HG03139 (cell line): ENCODE results near the gene ACSL4.
"Not testable (repeated sequence)": the region's sequence is repeated elsewhere in the genome, so short reads cannot be mapped to it uniquely, and the experiment has no call there.

Source experiments
- ATAC-seq: cut with Tn5 transposase; IDR thresholded peaks from one replicate; pipeline ENCODE4 v1.9.1; 2021; ENCODE audit not compliant: unreplicated experiment

ACSL4 gene

GRCh38 chrX:109732807-109733612, at the start of gene ACSL4:
ACSL4 (minus strand) TSS chrX:109733257; CDS start chrX:109683363, 49,894 bp downstream.
- ATAC-seq, result peak; percentile 83

GRCh38 chrX:109777749-109778148, 44.7 kb upstream of the ACSL4 start:
- no peak for ATAC-seq

- no peak for ATAC-seq
Observed at GRCh38 chrX:109776986-109777385, 43.9 kb upstream of the ACSL4 start.

GRCh38 chrX:109776432-109776831, 43.4 kb upstream of the ACSL4 start:
- ATAC-seq, result no peak

- ATAC-seq, result no peak
Observed at GRCh38 chrX:109775386-109775785, 42.3 kb upstream of the ACSL4 start.

DNA sequence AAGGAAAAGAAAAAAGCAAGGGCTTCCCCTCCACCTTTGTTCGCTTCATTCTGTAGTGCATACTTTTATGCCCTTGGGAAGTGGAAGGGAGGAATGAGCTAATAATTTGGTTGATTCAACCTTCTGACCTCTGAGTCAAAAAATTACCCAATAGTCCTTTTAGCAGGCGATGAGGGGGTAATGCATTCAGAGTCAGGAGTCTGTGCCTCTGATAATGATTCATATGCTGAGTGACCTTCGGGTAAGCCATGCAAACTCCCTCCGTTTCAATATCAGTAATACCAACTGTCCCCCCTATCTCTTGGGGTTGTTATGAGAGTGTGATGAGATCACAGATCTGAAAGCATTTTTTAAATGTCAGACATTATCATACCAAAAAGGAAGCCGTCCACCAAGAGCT, 41.6 kb upstream of the ACSL4 start:
- ATAC-seq, result peak; percentile 97

DNA sequence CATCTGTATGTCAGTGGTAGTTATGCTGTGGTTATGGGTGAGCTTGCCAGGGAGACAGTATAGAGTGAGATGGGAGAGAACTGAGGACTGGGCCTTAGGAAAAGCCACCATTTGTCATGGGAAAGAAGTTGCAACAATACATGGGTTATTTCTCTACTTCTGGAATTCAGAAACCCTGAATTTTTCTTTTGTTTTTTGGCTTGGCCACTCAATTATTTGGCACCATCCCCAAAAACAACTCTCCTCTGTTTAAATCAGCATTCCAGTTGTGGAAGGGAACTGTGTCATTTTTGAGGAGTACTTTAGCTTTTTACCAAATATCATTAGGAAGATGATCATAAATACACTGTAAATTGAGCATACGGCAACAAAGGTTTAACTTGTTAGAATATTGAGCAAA, 41.1 kb upstream of the ACSL4 start:
- no peak for ATAC-seq

DNA sequence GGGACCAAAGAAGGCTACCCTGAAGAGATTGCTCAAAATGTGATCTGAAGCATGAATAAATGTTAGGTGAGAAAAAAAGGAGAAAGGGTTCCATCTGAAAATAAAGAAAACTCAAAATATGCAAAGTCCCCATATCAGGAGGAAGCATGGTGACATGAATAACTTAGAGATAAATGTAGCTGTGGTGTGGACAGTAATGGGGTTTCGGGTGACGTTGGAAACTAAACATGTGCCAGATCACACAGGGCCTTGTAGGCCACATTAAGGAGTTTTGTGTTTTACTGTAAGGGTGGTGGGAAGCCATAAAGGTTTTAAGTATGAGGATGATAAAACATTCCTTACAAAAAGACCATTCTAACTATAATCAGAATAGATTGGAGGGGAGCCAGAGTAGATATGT, 40.3 kb upstream of the ACSL4 start:
- no peak for ATAC-seq

- no peak for ATAC-seq
Observed at GRCh38 chrX:109770780-109771179, 37.7 kb upstream of the ACSL4 start.

DNA sequence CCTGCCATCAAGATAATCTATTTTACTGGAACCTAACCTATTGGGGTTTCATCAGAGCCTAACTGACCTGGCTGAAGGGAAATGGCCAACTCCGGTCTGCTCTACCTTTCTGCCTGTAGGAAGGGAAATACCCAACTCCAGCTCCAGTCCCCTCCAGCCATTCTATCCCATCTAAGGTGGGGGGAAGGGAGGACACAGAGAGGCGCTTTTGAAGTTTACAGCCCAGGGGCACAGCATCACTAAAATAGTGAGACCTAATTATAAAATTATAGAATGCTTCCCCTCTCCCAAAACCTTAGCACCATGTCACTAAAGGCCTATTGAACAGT, 27.8 kb upstream of the ACSL4 start:
- no peak for ATAC-seq

GRCh38 chrX:109760209-109760921, 27.3 kb upstream of the ACSL4 start:
- no peak for ATAC-seq

DNA sequence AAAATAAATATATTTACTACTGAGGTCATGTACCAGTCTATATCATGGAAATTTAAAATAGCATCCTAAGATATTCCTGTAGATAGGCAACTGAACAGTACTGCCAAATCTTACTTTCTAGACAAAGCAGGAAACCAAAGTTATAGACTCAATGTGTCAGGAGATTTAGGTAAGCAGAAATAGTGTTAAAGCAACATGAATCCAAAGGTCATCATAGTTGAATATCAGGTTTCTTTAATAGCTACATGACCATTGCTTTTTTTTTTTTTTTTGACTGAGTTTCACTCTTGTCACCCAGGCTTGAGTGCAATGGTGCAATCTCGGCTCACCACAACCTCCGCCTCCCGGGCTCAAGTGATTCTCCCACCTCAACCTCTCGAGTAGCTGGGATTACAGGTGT, 20.2 kb upstream of the ACSL4 start:
- no peak for ATAC-seq

DNA sequence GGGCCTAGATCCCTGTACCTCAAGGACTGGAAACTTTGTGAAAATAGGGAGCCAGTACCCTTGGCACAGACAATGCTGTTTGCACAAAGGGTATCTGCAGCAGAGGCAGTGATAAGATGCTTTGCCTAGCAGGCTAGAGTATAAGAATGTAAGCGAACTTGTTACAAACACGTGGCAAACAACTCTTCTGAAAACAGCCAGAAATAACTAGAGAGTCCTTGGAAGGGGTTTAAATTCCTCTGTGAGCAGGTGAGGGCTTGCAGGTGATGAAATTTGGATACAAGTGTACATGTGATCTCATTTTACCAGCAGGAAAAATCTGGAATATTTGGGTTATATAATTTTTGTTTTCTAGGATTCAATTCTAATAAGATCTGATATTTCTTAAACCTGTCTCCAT, 18.6 kb upstream of the ACSL4 start:
- no peak for ATAC-seq

GRCh38 chrX:109749207-109749606, 16.1 kb upstream of the ACSL4 start:
- ATAC-seq, result no peak

GRCh38 chrX:109747681-109748080, 14.6 kb upstream of the ACSL4 start:
- ATAC-seq, result no peak

DNA sequence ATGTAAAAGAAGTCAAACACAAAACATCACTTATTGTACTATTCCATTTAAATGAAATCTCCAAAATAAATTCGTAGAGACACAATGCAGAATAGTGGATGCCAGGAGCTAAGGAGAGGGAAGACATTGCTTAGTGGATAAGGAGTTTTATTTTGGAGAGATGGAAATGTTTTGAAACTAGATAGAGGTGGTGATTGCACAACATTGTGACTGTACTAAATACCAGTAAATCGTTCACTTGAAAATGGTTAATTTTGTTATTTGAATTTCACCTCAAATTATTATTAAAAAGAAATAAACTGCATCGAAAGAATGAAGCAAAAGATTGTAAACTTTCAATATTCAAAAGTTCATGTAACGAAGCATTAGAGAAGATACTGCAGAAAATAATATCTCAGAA, 9.7 kb upstream of the ACSL4 start:
- ATAC-seq, result no peak

DNA sequence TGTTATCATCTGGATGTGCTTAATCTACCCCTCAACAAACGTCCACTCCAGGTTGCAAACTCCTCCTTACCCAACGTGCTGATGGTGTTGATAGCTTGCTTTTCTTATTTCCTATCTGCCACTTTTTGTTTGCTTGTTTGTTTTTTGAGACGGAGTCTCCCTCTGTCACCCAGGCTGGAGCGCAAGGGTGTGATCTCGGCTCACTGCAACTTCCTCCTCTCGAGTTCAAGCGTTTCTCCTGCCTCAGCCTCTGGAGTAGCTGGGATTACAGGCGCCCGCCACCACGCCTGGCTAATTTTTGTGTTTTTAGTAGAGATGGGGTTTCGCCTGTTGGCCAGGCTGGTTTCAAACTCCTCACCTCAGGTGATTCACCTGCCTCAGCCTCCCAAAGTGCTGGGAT, 7.8 kb upstream of the ACSL4 start:
- not testable (repeated sequence) for ATAC-seq

DNA sequence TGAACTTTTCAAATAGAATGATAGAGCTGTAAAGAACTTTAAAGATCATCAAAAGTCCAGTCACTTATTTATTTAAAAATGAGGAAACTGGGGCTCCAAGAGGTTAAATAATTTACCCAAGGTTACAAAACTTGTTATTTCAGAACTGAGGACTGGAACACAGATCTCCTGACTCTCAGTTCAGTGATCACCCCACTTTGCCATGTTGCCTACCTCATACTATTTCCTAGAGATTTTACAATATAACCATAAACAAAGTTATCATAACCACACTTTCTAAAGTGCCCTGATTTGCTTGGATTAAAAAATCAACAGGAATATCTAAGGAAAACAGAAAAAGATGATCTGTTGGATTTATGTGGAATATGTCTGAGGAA, 7.4 kb upstream of the ACSL4 start:
- ATAC-seq, result no peak

DNA sequence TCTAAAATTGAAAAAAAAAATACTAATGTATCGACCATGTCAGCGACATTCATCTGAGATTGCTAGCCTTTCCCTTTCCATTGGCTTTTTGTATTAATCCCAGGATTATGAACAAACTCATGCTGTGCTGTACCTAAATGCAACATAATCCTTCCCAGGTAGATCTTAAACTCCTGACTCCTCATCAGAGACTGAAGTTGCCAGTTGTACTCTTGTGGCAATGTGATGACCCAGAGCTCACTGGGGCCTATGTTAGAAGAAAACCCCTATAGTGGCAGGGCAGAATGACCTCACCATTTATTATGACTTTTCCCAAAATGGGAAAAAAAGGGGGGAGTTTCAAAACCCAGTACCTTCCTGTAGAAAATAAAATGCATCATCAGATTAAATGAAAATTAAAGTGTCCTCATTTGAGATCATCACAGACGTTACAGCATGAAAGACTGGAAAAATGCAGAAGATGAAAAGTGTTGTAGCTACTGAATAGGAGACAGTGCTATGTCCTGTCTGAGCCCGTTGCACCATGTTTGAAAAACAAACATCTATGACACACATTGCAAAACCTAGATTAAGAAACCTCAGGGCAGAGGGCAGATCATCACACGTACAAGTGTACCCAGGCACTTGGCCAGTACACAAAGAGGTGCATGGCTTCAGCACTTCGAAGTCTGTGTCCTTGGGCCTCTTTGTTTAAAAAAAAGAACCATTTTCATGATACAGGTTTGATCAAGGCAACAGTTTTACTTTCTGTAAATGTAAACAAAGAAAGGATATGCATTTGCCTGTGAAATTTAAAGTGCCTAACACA, 6.8 kb upstream of the ACSL4 start:
- no peak for ATAC-seq

DNA sequence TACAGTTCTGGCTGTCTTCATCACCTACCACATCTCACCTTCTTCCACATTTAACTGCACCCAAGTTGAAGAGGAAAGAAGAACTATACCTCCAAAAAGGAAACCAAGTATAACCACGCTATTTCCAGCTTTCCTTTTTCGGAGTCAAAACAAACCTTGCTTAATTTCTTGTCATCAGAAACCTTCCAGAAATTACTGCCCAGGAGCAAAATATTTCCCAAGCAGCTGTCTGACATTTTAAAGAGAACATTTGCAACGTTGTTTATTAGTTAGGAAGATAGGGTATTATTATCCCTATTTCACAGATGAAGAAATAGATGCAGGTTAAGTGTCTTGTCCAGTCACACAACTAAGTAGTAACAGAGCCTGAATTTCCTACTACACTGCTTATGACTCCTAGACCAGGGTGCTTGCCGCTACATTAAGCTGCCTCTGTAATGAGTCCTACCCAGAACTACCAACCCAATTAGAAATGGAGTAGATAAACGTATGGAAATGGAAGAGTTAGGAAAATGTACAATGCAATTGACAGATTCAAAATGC, 2.2 kb upstream of the ACSL4 start:
- no peak for ATAC-seq

DNA sequence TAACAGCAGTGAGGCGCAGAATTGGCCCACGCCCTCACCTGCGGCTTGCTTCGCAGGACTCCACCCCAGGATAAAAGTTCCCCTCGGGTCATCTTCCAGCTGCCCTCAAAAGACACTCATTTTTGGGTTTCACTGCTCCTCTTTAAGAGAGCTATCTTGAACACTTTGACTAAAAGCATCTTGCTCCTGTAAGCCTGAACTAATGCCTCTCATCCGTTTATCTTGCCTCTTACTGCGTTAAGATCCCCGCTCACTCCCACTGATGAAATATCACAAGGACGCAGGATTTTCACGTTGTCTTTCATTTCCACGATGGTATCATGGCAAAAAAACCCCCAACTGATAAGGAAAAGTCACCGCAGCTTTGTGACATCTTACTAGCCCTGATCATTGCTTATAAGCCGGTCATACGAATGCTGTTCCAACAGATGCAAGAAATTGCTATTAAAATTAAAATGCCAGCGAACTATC, 591 bp upstream of the ACSL4 start:
- no peak for ATAC-seq
